GM18870 (cell line): ENCODE data around the gene USP15.

Source experiments
- ATAC-seq: cut with Tn5 transposase; IDR thresholded peaks from one replicate; pipeline ENCODE4 v1.9.1; 2021; ENCODE audit warnings: moderate library complexity; ENCODE audit not compliant: unreplicated experiment

USP15 gene

DNA sequence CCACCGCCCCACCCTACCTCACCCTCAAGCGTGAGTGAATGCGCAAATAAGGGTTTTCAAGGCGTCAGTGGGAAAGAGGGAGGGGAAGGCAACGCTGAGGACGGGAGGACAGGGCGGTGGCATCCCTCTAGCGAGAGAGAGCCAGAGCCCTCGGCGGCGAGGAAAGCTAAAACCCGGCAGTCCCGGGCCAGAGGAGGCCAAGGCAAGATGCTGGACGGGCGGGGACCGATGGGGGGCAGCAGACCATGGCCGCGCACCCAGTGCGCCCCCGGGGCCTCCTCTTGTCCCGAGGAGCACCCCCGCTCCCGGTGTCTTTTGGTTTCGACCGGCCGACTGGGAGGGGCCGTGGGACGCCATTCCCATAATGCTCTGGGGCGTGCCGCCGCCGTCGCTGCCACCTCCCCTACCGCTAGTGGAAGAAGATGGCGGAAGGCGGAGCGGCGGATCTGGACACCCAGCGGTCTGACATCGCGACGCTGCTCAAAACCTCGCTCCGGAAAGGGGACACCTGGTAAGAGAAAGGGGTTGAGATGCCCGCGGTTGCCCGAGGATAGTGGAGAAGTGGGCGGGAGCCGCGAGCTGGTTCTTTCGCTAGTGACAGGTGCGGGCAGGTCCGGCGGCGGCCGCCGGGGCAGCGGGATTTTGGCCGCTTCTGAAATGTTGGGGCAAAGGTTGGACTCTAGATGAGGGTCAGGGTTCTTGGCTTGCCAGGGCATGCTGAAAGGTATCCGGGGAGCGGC lies at the start of gene USP15:
Gene USP15, plus strand, starts transcription at position 412 of the 740 bp plus-strand sequence. Its CDS starts 11 bp downstream, at position 423.
- peak; percentile 67 for ATAC-seq

- peak; percentile 55 for ATAC-seq
Observed at GRCh38 chr12:62210422-62210821, 49.8 kb upstream of the USP15 start.

DNA sequence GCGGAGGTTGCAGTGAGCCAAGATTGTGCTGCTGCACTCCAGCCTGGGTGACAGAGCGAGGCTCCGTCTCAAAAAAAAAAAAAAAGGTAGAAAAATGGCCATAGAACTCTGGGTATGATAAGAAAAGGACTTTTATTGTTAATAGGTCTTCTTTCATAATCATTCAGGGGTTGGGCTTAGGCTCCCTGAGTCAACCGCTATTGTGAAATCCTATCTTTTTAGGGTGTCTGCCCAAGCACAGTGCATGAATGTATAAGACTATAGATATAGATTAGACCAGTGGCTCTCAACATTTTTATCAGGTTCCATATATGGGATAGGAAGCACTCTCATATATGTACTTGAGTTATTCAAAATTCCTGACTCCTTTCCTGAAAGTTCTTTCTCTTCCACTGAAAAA lies 48.7 kb upstream of the USP15 start:
- ATAC-seq: no peak

GRCh38 chr12:62214846-62215245 lies 45.4 kb upstream of the USP15 start:
- no peak for ATAC-seq

- no peak for ATAC-seq
Observed at GRCh38 chr12:62215506-62215905, 44.7 kb upstream of the USP15 start.

- ATAC-seq: no peak
Observed at GRCh38 chr12:62217466-62218194, 42.6 kb upstream of the USP15 start.

GRCh38 chr12:62221107-62221506 lies 39.1 kb upstream of the USP15 start:
- no peak for ATAC-seq

DNA sequence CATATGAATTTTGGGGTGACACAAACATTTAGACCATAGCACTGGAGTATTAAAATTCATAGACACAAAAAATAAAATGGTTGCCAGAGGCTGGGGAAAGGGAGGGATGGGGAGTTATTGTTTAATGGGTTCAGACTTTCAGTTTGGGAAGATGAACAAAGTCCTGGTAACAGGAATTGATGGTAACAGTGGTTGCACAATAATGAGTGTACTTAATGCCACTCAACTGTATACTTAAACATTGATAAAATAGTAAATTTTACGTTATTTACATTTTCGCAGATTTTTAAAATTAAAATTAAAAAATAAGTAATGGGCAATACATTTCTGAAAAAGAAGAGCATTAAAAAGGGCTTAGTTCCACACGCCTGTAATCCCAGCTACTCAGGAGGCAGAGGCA lies 35.6 kb upstream of the USP15 start:
- no peak for ATAC-seq

GRCh38 chr12:62227091-62227490 lies 33.1 kb upstream of the USP15 start:
- no peak for ATAC-seq

GRCh38 chr12:62230652-62231051 lies 29.6 kb upstream of the USP15 start:
- ATAC-seq: no peak

GRCh38 chr12:62232143-62232729 lies 28.0 kb upstream of the USP15 start:
- ATAC-seq: no peak

DNA sequence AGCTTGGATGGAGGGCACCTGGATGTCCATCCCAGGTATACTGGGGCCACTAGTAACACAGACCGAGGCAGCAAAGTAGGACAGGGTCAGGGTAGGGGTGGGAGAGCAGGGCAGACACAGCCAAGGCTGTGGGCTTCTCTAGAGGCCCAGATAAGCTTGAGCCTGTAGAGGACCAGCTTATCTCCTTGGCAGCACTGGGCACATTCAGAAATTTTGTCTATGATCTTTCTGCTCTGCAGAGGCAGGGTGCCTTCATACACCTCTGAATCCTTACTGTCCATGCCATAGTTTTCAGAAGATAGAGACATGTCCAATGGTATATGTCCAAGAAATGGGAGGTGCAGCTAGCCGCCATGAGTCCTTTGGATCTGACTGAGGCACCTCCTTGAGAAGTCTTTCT lies 26.4 kb upstream of the USP15 start:
- ATAC-seq: no peak

GRCh38 chr12:62239571-62239970 lies 20.6 kb upstream of the USP15 start:
- no peak for ATAC-seq

DNA sequence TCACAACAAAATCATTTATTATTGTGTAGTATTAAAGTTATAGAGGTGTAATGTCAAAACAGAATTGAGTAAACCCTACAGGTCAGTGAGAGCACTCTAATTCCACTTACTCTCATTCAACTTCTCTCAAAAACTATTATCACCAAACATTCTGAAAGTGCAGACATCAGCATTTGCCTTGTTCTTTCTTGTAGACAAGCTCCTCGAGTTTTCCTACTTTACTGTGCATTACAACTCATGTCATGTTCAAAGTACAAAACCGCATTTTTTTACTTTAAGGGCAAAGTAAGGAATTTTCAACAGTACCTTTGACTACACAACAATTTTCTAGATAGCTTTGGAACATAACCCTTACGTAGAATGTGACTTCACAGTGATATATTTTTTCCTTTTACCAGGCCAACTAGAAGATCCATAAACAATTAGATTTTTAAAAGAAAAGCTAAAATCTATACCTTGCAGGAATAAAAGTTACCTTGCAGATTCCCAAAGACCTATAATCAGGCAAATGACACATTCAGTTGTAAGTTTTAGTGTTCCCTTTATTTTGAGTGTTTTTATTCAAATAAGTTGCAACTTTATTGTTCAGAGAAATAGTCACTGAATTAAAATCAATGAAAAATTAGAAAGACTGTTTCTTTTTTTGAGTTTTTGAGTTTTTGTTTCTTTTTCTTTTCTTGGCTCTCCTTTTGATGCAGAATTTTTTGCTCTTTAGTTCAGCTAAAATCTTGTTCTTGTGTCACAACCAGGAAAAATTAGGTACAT lies 12.7 kb upstream of the USP15 start:
- ATAC-seq: no peak

DNA sequence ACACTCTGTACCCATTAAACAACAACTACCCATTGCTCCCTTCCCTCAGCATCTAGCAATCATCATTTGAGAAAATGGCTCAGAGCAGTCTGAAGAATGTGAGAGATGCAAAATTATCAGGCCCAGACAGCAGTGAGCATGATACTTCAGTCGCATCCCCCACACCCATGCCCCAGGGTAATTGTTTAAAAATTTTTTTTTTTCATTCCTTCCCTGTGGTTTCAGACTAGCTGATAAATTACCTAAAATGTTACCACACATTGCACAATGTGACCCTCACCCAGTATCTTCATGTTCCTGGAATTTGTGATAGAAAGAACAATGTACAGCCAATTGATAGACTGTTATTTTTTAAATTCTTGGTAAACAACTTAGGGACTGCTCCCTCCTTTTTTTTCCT lies 11.3 kb upstream of the USP15 start:
- ATAC-seq: no peak

DNA sequence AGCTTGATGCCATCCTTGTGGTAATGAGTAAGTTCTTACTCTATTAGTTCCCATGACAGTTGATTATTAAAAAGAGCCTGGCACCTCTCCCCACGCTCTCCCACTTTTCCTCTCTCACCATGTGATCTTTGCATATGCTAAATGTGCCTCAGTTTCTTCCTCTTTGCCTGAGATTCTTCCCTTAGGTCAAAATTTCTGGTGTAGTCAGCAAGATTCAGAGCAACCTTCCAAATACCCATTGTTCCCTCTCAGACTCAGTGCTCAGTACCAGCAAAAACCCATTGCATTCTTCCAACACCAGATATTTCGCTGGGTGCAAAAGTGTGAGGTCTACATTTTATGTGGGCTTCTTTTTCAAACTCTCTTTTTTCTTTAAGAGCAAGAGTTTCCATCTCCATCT lies 10.8 kb upstream of the USP15 start:
- ATAC-seq: no peak

GRCh38 chr12:62250671-62251608 lies 9.3 kb upstream of the USP15 start:
- peak; percentile 96 for ATAC-seq

- ATAC-seq: no peak
Observed at GRCh38 chr12:62251609-62251958, 8.6 kb upstream of the USP15 start.

- ATAC-seq: no peak
Observed at GRCh38 chr12:62252576-62252975, 7.6 kb upstream of the USP15 start.

- ATAC-seq: no peak
Observed at GRCh38 chr12:62254967-62255366, 5.2 kb upstream of the USP15 start.
